NCI-H1436 treated with DMSO at 0.1 percent for 48 hours (cell line): Measurements from ENCODE around the gene SYVN1.
A peak's percentile ranks its signal among the peaks of the same experiment; 100 is the strongest.
"Not testable (repeated sequence)": the region's sequence is repeated elsewhere in the genome, so short reads cannot be mapped to it uniquely, and the experiment has no call there.

Experiments
- DNase-seq: peaks from one replicate; lab custom pipeline; 2025; lab: John Stamatoyannopoulos, UW

The SYVN1 gene

DNA sequence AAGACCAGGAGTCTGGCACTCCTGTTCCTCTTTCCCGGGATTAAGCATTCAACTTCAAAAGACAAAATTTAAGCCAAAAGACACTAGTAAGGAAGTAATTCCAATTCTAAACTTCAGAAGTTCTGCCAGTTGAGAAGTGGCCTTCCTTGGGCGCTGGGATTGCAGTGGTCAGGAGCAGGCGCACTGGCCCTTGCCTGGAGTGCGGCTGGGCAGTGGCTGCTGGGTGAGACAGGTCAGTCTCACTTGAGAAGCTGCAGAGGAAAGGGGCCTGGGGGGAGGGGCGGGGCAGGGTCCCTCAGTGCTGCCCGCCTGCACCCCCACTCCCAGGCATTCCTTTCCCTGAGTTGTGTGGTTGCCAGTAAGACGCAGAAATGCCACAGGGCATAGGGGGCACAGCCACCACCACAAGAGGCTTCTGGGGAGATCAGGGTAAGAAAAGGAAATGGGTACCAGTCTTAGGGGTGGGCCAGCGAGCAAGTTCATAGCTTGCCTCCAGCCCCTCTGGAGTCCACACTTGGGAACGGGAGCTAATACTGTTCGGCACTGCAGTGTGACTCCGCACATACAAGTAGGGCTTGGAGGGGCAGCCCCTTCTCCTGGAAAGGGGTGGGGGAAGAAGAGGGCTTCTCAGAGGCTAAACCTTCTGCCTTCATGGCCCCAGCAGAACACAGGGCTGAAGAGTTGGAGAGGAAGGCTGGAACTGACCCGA lies 6.7 kb downstream of the SYVN1 start:
- no peak for DNase-seq

- DNase-seq: no peak
These were observed 7.6 kb downstream of the SYVN1 start for GRCh38 chr11:65126624-65127274.

GRCh38 chr11:65125197-65126056 lies 8.9 kb downstream of the SYVN1 start:
- DNase-seq: no peak

DNA sequence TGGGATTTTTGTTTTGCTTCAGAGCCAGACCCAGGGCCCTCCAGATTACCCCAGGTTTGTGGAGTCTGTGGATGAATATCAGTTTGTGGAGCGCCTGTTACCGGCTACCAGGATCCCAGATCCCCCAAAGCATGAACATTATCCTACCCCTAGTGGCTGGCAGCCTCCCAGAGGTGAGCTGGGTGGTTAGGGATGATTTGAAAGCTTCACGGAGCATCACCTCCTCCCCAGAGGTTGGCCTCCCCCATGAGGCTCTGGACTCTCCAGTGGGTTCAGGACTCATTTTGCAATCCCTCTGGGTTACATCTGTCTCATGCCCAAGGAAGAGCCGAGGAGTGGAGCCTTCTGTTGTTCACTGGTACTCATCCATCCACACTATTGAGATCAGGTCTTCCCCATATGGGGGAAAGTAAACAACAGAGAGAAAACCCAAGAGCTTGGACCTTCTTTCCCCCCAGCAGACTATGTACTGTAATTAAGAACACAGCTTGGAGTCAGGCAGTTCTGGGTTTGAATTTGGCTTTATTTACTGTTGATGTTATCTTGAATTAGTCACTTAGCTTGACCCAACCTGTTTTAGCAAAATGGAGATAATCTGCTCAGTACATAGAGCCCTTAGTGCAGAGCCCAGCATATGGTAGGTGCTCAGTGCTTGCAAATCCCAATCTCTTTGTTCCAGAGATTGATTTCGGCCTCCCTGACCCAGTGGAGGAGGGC lies 9.7 kb downstream of the SYVN1 start:
- no peak for DNase-seq

GRCh38 chr11:65121865-65122696 lies 12.2 kb downstream of the SYVN1 start, which contains the start of the genes FAU and MRPL49:
Gene FAU, minus strand, starts transcription at chr11:65122134. Its CDS starts 321 bp downstream, at chr11:65121813.
Gene MRPL49, plus strand, starts transcription at chr11:65122321. Its CDS starts 26 bp downstream, at chr11:65122347.
- DNase-seq: peak; percentile 85

GRCh38 chr11:65121447-65121864 lies 12.9 kb downstream of the SYVN1 start:
- no peak for DNase-seq

GRCh38 chr11:65120831-65121230 lies 13.5 kb downstream of the SYVN1 start:
- no peak for DNase-seq

- no peak for DNase-seq
These were observed 14.7 kb downstream of the SYVN1 start for GRCh38 chr11:65119670-65119995.

DNA sequence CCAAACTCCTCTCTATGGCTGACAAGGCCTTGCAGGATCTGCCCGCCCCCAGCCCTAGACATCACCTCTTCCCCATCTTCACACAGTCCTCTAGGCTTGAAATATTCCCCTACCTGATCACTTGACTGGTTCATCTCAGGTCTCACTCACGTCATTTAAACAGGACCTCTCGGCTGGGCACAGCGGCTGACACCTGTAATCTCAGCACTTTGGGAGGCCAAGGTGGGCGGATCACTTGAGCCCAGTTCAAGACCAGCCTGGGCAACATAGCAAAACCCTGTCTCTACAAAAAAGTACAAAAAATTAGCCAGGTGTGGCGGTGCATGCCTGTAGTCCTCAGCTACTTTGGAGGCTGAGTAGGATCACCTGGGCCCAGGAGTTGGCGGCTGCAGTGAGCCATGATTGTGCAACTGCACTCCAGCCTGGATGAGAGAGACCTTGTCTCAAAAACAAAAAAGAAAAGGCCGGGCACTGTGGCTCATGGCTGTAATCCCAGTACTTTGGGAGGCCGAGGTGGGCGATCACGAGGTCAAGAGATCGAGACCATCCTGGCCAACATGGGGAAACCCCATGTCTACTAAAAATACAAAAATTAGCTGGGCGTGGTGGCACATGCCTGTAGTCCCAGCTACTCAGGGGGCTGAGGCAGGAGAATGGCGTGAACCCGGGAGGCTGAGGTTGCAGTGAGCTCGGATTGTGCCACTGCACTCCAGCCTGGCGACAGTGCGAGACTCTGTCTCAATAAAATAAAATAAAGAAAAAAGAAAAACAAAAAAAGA lies 15.2 kb downstream of the SYVN1 start:
- DNase-seq: not testable (repeated sequence)

DNA sequence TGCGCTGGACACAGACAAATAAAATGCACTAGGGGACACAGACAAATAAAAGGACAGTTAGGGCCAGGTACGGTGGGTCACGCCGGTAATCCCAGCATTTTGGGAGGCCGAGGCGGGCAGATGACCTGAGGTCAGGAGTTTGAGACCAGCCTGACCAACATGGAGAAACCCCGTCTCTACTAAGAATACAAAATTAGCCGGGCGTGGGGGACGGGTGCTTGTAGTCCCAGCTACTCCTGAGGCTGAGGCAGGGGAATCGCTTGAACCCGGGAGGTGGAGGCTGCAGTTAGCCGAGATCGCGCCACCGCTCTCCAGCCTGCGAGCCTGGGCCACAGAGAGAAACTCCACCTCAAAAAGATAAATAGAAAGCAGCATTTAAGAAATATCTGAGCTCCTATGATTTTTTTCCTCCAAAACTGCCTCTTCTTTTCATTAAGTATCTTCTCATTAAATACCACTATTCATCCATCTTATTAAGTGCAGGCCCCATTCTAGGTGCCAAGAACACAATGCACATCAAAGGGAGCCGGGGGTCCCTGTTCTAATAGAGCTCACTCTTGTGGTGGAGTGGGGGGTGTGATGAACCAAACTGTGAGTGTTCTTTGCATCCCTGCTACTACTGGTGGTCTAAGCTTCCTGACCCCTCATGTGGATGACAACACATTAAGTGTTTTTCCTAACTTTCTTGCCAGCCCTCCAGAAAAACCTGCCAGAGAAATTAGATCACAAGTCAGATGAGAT lies 16.1 kb downstream of the SYVN1 start:
- DNase-seq: no peak

DNA sequence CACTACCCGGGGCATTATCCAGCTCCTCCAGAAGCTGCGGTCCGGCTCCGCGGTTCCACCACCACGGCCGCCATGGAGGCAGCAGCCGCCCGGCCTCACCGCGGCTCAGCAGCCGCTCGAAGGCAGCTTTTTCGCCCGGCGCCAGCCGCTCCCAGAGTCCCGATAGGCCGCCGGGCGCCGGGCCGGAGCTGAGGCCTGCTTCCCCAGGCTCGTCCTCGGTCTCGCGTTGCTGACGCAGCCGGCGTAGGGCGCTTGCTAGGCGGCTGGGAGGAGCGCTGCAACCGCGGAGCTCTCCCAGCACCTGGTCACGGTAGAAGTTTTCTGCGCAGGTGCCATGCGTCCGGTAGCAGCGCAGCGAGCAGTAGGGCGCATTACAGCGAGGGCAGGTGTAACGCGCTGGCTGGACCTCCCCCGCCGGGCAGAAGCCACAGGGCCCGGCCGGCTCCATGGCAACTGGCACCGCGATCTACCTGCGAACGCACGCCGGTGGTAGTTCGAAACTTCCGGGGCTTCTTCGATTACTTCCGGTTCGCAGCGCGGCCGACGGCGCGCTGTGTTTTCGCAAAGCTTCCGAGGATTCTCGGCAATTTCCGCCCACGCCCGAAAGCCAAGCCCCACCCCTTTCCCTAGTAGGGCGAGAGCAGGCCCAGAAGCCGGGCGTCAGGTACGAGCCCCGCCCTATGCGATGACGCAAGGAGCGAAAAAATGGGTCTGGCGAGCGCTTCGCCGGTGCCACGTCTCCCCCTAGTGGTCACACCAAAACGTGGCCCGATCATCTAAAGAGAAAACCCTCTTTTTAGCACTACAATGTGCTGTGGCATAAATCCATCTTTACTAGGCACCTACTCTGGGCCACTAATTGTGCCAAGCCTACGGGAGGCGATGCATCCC lies 16.9 kb downstream of the SYVN1 start, which contains the start of gene ZNHIT2:
Gene ZNHIT2 (minus strand): TSS at position 496 of the 891 bp plus-strand sequence. CDS start 48 bp downstream, at position 448.
- DNase-seq: peak; percentile 94

- no peak for DNase-seq
These were observed 17.7 kb downstream of the SYVN1 start for GRCh38 chr11:65116370-65117205.

DNA sequence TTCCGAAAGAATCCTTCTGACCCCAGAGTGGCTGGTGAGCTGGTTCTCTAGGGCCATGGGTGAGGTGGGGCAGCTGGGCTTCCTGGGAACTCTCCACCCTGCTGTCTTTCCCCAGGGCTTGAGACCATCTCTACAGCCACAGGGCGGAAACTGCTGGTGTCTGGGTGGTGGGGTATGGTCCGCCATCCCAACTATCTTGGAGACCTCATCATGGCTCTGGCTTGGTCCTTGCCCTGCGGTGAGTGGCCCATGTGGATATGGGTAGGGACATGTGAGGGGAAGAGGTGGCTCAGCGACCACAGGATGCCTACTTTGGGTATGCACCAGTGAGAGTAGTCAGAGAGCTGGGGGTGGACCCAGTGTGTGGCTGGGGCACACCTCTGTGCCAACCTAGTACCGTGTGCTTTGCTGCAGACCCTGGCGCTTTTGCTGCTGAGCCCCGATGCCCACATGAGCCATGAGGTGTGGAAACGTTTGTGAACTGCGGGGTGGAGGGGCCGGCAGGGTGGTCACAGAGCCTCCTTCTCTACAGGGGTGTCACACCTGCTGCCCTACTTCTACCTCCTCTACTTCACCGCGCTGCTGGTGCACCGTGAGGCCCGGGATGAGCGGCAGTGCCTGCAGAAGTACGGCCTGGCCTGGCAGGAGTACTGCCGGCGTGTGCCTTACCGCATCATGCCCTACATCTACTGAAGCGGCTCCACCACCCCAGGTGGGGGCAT lies 18.8 kb downstream of the SYVN1 start:
- DNase-seq: no peak

- DNase-seq: no peak
These were observed 19.7 kb downstream of the SYVN1 start for GRCh38 chr11:65114538-65115171.

DNA sequence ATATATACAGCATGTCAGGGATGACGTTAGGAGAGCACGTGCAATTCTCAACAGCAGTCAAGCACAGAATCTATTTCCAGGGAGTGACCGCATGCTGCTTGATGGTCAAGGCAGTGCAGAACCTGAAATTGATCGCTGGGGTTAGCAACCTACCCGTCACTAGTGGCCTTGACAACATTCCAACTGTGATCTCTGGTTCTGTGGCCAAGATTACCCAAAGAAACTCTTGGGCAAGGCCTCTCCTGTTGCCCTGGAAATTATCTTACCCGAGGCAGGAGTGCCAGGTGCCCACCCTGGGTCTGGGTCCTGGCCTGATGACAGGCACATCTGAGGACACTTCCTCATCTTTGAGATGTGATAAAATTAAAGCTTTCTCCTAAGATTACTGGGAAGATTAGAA lies 20.5 kb downstream of the SYVN1 start:
- DNase-seq: no peak

GRCh38 chr11:65113361-65113756 lies 21.0 kb downstream of the SYVN1 start:
- no peak for DNase-seq
